ENCODE data around the gene C10orf88. TPM values are rescaled to one million over a fixed set of nuclear protein-coding genes. Genes with fewer than 3 reads are reported as not detected.

C10orf88 gene
- polyA plus RNA-seq, 1 donor (not counting 4 experiments of a cell fraction or from before 2014, with no cell fraction given): 8.4 TPM

DNA sequence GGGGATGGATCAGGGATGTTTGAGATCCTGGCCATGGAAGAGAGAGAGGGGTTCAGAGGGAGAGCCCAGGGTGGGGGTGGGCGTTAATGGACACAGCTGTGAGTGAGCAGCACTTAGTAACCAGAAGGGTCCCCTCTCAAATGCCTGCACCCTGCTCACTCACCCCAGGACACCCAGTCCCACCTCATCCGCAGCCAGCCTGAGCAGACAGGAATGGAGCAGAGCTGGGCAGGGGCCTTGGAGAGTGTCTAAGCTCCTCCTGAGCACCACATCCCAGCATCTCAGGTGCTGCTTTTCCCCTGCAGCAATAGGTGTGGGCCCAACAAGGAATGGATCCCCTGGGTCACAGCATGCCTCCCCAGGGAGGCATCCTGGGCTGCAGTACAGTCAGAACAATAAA is 38.3 kb downstream of the C10orf88 start:
- DNase-seq (ENCODE audit: low read depth, low spot score) (no peak), FAIRE-seq (no peak)
- H3K9me1 ChIP-seq (ENCODE audit: control insufficient read depth, extremely low read depth, insufficient read depth, low read length): no peaks in the 10 kb centered on the region
- TF ChIP-seq, protein P1, sequence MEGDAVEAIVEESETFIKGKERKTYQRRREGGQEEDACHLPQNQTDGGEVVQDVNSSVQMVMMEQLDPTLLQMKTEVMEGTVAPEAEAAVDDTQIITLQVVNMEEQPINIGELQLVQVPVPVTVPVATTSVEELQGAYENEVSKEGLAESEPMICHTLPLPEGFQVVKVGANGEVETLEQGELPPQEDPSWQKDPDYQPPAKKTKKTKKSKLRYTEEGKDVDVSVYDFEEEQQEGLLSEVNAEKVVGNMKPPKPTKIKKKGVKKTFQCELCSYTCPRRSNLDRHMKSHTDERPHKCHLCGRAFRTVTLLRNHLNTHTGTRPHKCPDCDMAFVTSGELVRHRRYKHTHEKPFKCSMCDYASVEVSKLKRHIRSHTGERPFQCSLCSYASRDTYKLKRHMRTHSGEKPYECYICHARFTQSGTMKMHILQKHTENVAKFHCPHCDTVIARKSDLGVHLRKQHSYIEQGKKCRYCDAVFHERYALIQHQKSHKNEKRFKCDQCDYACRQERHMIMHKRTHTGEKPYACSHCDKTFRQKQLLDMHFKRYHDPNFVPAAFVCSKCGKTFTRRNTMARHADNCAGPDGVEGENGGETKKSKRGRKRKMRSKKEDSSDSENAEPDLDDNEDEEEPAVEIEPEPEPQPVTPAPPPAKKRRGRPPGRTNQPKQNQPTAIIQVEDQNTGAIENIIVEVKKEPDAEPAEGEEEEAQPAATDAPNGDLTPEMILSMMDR (optimal IDR thresholded peaks at IDR 0.05 in 1 of 3, IDR thresholded peaks at IDR 0.05 in 1 of 3, conservative IDR thresholded peaks at IDR 0.05 in 1 of 3; ENCODE audit: extremely low read depth in 1 of 3, insufficient read depth in 2 of 3, low read length in 3 of 3): no peak
- H3K27me3 ChIP-seq (ENCODE audit: control insufficient read depth, extremely low read depth, insufficient read depth, low read length): no peaks in the 10 kb centered on the region
- H3K79me2 ChIP-seq (ENCODE audit: control insufficient read depth, insufficient read depth, low read length): no peaks in the 10 kb centered on the region
- dilution Hi-C loops (cut with MboI; ENCODE audit: extremely low pct_ligation_motif_present, low sequenced_read_pairs): no loop called here
- H4K20me1 ChIP-seq (ENCODE audit: control insufficient read depth, extremely low read depth, insufficient read depth, low read length): no peaks in the 10 kb centered on the region
- no peak overlapping the region for H3K4me3 ChIP-seq (ENCODE audit: control insufficient read depth in 2 of 3, extremely low read depth in 1 of 3, insufficient read depth in 2 of 3, low read depth in 1 of 3, low read length in 3 of 3)
- H2AFZ ChIP-seq (ENCODE audit: control insufficient read depth, low read length): no peak overlapping the region
- H3K9me3 ChIP-seq (ENCODE audit: control insufficient read depth, low read depth, low read length): no peaks in the 10 kb centered on the region
- no peak overlapping the region for H3K27ac ChIP-seq (ENCODE audit: control insufficient read depth, insufficient read depth, low read length)
- H3K36me3 ChIP-seq (ENCODE audit: control insufficient read depth in 2 of 2, extremely low read depth in 1 of 2, insufficient read depth in 2 of 2, low read length in 2 of 2): no peaks in the 10 kb centered on the region
- H3K9ac ChIP-seq (ENCODE audit: control insufficient read depth, extremely low read depth, insufficient read depth, low read length): no peak overlapping the region
- H3K4me2 ChIP-seq (ENCODE audit: control insufficient read depth, extremely low read depth, insufficient read depth, low read depth, low read length): no peak overlapping the region
- H3K4me1 ChIP-seq (ENCODE audit: control insufficient read depth, extremely low read depth, insufficient read depth, low read length): no peaks in the 10 kb centered on the region

DNA sequence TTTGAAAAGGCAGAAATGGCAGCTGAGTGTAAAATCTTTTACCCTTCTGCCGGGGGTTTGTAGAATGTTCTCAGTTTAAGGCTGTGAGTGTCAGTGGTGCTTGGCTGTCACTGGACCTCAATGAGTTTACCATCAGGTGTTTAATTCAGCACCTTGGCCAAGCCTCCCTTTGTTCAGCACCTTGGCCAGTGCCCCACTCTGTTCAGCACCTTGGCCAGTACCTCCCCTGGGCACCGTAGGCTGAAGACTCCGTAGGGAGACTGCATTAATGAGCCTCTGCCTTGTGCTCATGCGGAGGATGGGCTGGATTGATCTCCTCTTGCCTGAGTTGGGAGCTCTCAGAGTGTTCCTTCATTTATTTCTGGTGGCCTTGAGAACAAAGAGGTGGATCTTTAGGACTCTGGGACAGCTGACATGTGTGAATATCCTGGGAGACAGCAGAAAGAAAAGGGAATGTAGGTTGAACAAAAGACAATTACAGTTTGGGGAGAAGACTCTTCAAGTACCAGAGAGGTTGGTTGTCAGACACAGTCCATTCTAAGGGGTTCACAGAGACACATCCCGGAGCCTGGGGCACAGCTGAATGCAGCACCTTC is 42.0 kb downstream of the C10orf88 start:
- Histone ChIP-seq H2AFZ (ENCODE audit: control insufficient read depth, low read length) (no peak overlapping the region), H3K27me3 (ENCODE audit: control insufficient read depth, extremely low read depth, insufficient read depth, low read length) (no peaks in the 10 kb centered on the region), H3K36me3 (ENCODE audit: control insufficient read depth in 2 of 2, extremely low read depth in 1 of 2, insufficient read depth in 2 of 2, low read length in 2 of 2) (no peaks in the 10 kb centered on the region), H3K9me1 (ENCODE audit: control insufficient read depth, extremely low read depth, insufficient read depth, low read length) (no peaks in the 10 kb centered on the region), H3K79me2 (ENCODE audit: control insufficient read depth, insufficient read depth, low read length) (no peaks in the 10 kb centered on the region), H3K4me3 (ENCODE audit: control insufficient read depth in 2 of 3, extremely low read depth in 1 of 3, insufficient read depth in 2 of 3, low read depth in 1 of 3, low read length in 3 of 3) (no peak overlapping the region), H3K4me2 (ENCODE audit: control insufficient read depth, extremely low read depth, insufficient read depth, low read depth, low read length) (no peak overlapping the region), H4K20me1 (ENCODE audit: control insufficient read depth, extremely low read depth, insufficient read depth, low read length) (no peaks in the 10 kb centered on the region), H3K9me3 (ENCODE audit: control insufficient read depth, low read depth, low read length) (no peaks in the 10 kb centered on the region), H3K4me1 (ENCODE audit: control insufficient read depth, extremely low read depth, insufficient read depth, low read length) (no peaks in the 10 kb centered on the region), H3K27ac (ENCODE audit: control insufficient read depth, insufficient read depth, low read length) (no peak overlapping the region), H3K9ac (ENCODE audit: control insufficient read depth, extremely low read depth, insufficient read depth, low read length) (no peak overlapping the region)
- DNase-seq (ENCODE audit: low read depth, low spot score) (peak; percentile 5), FAIRE-seq (no peak)
- TF ChIP-seq, protein P1 (optimal IDR thresholded peaks at IDR 0.05 in 1 of 3, IDR thresholded peaks at IDR 0.05 in 1 of 3, conservative IDR thresholded peaks at IDR 0.05 in 1 of 3; ENCODE audit: extremely low read depth in 1 of 3, insufficient read depth in 2 of 3, low read length in 3 of 3): no peak
- TF ChIP-seq EZH2 (IDR thresholded peaks at IDR 0.05; ENCODE audit: low read length): no peak
- dilution Hi-C loops (cut with MboI; ENCODE audit: extremely low pct_ligation_motif_present, low sequenced_read_pairs): no loop called here

All from keratinocyte (primary cell).